NCI-H146 (cell line): Measurements from ENCODE around the gene TBCD.
"Not testable (repeated sequence)": the region's sequence is repeated elsewhere in the genome, so short reads cannot be mapped to it uniquely, and the experiment has no call there.

Experiments used
- DNase-seq: peaks from one replicate; lab custom pipeline; 2025; lab: John Stamatoyannopoulos, UW

The TBCD gene

DNA sequence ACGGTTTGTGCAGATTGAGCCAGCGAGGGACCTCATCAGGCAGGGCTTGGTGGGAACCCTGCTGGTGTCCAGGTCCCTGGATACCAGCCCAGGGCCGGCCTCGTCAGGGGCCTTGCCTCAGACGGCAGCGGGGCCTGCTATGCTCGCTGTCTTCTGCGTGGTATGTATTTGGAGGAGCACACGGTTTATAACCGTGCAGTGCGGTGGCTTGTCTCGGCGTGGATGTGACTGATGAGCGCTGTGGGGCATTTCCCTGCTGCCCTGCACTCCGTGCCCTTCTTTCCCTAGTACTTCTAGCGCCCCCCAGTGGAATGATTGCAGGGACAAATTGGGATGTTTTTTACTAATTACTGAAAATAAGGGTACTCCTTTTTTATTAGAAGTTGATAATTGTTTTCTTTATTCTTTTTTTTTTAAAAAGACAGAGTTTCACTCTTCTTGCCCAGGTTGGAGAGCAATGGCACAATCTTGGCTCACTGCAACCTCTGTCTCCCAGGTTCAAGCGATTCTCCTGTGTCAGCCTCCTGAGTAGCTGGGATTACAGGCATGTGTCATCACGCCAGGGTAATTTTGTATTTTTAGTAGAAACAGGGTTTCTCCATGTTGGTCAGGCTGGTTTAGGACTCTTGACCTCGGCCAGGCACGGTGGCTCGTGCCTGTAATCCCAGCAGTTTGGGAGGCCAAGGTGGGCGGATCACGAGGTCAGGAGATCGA lies 15.3 kb downstream of the TBCD start:
- DNase-seq = no peak

DNA sequence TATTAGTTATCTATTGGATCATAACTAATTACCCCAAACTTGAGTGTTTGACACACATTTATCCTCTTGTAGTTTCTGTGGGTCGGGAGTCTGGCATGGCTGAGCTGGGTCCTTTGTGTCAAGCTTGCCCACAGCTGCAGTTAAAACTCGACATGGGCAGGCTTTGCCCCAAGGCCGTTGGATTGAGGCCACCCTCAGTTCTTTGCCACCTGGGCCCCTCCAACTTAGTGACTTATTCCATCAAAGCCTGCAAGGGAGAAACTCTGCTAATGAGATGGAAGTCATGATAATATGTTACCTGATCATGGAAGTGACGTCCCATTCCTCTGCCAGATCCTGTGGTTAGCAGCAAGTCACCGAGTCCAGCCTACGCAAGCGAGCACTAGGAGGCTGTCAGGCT lies 17.2 kb downstream of the TBCD start:
- DNase-seq = no peak

DNA sequence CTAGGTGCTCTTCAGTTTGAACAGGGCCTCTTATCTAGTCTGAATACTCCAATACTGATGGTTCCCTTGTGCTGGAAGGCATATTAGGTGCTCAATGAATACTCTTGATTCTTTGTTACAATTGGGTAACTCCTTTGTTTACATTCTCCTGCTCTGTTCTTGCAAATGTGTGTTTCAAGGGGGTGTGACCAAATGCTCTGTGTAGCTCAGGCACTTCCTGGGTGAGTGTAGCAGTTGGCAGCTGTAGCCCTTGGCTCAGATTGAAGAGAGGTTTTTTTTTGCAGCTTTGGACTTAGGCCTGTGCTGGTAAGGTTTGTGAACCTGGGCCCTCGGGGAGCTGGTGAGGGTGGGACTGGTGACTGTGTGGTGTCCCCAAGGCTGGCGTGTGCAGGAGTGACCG lies 20.2 kb downstream of the TBCD start:
- no peak for DNase-seq

DNA sequence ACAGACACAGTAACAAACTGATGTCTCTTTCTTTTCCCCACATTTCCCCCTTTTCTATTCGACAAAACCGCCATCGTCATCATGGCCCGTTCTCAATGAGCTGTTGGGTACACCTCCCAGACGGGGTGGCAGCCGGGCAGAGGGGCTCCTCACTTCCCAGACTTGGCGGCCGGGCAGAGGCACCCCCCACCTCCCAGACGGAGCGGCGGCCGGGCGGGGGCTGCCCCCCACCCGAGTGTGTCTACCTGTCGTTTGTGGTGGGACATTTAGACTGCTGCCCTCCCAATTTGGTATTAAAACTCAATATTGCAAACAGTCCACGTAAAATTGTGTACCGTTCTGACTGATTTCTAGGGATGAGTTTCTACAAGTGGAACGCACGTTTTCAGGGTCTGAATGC lies 22.6 kb downstream of the TBCD start:
- DNase-seq = not testable (repeated sequence)

DNA sequence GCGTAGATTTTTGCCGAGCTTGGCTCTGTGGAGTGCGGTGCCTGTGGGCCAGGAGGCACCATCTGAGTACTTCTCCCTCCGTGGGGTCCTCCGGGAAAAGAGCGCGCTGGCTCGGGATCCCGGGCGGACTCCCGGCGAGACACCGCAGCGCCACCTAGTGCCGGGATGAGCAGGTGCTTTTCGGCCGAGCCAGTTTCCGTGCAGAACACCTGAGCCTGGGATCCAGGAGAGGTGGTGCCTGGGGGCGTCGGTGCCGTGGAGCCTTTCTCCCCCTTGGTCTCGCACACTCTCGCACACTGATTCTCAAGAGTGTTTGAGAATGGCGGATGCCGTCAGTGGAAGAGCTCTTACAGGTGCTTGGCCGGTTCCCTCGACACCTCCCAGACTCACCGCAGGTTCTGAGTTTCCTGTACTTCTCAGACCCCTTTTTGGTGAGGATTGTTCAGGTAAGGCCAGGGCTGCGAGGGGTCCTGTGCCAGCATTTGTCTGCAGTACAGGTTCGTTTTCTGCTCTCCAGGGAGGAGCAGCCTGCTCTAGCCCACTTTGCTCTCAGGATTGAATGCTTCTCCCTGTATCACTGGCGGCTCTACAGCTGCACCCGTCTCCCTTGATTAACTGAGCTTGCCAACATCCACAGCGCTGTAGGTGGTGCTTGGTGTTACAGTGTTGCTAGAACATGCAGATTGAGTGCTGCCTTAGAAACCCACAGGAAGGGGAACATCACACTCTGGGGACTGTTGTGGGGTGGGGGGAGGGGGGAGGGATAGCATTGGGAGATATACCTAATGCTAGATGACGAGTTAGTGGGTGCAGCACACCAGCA lies 23.3 kb downstream of the TBCD start:
- DNase-seq = peak; percentile 31

DNA sequence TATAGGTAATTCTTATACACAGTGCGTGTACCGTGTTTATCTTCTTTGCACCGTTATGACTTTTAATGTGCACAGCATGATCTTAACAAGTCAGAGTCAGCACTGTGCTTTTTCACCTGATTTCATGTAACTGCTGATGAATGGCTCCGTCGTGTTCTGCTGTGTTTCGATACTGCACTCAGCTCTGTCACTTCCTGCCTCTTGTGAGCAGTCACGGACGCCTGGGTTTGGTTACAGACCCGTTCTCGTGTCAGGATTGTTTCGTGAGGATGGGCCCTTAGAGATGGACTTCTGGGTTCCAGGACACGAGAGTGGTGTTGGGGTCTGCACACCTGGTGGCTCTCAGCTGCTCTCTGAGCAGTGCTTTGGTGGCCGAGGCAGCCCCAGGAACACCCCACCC lies 24.6 kb downstream of the TBCD start:
- no peak for DNase-seq

DNA sequence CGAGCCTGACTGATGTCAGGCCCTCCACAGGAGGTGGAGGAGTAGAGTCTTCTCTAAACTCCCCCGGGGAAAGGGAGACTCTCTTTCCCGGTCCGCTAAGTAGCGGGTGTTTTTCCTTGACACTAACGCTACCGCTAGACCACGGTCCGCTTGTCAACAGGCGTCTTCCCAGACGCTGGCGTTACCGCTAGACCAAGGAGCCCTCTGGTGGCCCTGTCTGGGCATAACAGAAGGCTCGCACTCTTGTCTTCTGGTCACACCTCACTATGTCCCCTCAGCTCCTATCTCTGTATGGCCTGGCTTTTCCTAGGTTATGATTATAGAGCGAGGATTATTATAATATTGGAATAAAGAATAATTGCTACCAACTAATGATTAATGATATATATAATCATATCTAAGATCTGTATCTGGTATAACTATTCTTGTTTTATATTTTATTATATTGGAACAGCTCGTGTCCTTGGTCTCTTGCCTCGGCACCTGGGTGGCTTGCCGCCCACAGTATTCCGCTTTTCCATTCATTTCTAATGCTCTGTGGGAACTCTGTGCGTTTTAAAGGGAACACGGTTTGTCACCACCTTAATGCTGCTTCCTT lies 26.0 kb downstream of the TBCD start:
- not testable (repeated sequence) for DNase-seq

DNA sequence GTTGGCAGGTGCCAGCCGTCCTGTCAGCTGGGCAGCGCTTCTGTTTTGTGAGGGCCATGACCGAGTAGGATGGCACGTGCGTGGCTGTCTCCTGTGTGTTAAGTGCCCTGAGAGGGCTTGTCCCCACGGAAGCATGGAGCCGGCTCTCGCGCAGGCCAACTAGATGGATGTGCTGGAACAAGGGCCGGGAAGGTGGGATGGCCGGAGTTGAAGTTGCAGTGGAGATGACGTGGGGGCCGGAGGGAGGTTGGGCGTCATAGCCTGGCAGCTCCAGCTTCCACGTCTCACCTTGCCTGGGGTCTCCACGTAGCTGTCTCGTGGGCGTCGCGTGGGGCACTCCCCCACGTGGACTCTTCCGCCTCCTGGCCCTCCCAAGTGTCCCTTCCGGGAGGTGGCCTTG lies 27.7 kb downstream of the TBCD start:
- no peak for DNase-seq

DNA sequence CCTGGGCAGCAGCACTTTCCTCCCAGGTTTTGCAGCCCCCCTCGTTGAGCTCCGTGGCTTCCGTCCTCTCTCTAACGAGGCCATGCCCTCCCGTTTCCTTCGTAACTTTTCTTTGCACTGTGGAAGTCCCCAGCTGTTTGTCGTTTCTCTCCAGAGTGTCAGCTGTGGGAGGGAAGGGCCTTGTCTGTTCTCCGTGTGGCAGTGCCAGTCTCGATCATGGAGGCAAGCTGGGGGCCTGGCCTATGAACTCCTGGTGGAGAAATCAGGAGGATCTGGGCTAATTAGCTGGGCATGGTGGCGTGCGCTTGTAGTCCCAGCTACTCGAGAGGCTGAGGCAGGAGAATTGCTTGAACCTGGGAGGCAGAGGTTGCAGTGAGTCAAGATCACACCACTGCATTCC lies 28.3 kb downstream of the TBCD start:
- DNase-seq = no peak

DNA sequence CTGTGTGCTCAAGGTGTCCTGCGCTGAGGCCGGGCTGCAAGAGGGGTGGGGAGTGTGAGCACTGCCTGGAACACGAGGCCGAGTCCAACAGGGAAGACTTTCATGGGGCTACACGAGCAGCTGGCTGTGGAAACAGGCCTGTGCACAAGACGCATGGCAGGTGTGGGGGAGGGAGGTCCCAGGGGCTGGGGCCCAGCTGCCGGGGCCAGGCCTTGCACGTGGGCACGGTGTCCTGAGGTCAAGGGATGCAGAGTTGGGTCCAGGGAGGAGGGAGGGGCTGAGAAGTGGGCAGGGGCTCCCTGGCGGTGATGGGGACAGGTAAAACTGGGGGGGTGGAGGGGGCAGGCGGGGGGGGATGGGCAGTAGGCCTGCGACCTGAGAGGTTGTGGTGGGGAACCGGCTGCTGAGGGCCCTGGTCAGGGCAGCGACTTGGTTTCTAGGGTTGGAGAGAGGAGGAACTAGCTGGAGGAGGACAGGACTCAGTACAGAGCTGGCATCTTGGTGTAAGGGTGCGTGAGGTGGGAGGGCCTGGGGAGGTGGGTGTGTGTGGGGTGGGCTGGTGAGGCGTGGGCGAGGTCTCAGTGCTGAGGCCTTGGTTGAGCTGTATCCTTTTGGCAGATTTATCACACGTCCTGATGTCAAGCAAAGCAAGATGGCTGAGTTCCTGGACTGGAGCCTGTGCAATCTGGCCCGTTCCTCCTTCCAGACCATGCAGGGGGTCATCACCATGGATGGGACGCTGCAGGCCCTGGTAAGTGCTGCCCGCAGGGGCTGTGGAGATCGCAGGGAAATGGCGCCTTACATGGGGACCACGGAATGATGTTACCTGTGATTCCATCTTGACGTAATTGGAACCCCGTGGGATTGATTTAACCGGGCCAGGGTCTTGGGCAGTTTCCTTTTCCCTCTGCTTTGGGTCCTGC lies 29.4 kb downstream of the TBCD start:
- no peak for DNase-seq

DNA sequence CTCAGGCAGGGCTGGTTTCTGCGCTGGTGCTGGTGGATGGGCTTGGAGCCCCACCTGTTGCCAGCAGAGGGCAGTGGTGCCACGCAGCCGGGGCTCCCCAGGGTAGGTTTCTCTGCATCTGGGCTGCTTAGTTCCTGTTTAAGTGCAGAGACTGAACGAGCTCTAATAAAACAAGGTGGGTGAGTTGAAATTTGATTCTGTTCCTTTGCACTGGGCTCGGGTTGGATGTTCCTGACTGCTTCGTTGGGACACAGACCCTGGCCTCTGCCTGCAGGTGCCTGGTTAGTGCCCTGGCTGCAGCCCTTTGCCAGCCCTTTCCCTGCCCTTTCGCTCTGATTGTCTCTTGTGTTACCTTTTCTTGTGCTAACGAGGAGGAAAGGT lies 30.0 kb downstream of the TBCD start:
- peak; percentile 45 for DNase-seq

DNA sequence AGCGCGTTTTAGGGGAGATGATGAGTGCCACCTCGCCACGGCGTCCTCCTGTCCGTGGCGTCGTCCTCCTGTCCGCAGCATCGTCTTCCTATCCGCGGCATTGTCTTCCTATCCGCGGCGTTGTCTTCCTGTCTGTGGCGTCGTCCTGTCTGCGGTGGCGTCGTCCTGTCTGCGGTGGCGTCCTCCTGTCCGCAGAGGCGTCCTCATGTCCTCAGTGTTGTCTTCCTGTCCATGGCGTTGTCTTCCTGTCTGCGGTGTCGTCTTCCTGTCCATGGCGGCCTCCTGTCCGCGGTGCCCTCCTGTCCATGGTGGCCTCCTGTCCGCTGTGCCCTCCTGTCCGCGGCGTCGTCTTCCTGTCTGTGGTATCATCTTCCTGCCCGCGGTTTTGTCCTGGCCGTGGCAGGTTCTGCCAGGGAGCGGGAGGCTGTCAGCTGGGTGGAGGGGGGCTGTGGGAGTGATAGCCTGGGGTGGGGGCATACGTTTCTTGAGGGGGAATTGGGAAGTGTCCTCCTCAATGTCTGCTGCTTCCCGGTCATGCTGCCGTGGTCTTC lies 30.9 kb downstream of the TBCD start:
- DNase-seq = no peak

DNA sequence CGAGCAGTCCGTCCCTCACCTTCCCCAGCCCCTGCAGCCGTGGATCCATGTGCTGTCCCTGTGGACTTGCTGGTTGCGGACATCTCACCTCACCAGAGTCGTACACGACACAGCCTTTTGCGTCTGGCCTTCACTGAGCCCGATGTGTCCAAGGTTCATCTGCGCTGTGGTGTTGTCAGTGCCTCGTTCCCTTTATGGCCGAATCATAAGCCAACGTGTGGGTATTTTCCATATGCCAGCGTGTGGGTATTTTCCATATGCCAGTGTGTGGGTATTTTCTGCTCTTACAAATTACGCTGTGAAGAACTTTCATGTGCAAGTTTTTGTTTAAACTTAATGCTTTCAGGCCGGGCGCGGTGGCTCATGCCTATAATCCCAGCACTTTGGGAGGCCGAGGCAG lies 31.6 kb downstream of the TBCD start:
- DNase-seq = no peak

DNA sequence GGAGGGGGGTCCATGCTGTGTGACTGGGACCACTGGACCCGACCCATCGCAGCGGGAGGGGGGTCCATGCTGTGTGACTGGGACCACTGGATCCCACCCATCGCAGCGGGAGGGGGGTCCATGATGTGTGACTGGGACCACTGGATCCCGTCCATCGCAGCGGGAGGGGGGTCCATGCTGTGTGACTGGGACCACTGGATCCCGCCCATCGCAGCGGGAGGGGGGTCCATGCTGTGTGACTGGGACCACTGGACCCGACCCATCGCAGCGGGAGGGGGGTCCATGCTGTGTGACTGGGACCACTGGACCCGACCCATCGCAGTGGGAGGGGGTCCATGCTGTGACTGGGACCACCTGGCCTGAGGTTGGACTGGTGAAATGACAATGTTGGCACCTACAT lies 33.7 kb downstream of the TBCD start:
- DNase-seq = not testable (repeated sequence)

DNA sequence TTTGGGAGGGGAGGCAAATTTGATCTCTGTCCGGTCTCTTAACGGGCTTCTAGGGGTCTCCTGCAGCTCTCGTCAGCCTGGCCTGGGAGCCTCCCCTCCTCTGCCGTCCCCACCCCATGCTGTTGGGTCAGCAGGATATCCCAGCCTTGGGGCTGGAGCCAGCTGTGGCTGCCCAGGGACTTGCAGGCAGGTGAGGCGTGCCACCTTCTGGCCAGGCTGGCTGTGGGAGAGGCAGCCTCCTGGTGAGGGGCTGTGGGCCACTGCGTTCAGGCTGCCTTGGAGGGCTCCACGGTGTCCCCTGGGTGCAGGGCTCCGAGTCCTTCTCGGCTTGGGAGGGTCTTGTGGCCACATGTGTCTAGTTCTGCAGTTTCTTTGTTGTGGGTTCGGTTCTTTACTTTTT lies 34.6 kb downstream of the TBCD start:
- DNase-seq = no peak

DNA sequence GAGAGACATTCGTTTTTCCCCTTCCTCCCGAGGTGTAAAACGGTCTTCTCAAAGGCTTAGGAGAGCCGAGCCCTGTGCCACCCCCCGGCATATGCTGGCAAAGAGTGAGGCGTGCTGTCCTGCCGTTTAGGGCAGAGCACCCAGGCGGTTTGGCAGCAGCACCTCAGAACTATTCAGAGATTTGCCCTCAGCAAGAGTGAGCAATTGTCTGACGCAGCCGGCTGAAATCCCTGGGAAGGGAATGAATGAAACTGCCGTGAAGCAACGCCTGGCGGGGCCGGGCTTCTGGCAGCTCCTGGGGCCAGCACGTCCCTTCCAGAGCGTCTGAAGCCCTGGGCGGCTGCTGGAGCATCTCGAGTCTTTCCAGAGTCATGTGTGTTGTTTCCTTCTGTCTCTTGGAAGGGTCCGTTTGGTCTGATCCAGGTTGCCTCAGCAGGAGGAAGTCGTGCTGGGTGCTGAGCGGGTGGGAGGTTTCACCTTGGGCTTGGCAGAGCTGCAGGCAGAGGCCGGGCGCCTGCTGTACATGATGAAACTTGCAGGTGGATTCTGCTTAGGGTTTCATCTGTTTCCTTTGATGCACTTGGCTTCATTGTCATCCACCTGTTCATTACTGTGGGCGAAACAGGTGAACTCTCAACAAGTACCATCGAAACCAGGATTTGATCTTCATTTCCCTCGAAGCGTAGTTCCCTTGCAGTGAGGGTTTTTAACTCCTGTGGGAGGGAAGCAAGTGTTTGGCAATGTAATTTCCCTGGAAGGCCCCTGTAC lies 35.4 kb downstream of the TBCD start:
- DNase-seq = no peak

DNA sequence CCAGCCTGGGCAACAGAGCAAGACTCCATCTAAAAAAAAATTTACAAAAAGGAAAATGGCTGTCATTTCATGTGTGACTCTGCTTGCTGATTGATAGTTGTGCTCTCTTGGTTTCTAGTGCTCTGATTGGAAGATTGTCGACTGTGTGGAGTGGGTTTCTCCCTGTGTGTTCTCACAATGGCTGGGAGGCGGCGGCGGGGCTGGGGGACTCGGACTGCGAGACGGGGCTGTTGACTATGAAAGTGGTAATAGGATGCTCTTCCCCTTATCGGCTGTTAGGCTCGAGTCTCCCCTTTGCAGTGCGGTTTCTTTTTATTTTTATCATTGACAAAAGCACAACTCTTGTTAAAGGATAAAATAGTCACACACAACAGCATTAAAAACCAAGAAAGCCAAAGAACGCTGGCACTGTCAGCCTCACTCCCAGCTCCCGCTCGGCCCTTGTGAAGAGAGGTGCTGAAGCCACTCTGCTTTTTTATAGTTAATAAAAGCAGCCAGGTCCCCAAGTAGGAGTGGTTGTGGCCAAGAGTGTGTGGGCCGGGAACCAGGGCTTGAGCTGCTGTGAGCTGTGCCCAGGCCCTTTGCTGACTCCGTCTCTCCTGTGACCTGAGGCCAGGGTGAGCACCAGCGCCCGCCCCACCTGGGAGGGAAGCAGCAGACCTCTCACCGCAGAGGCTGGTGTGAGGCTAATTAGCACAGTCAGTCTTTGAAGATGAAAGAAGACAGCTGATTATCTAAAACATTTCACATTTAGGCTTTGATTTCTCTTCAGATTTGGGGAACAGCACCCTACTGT lies 36.5 kb downstream of the TBCD start:
- DNase-seq = no peak

DNA sequence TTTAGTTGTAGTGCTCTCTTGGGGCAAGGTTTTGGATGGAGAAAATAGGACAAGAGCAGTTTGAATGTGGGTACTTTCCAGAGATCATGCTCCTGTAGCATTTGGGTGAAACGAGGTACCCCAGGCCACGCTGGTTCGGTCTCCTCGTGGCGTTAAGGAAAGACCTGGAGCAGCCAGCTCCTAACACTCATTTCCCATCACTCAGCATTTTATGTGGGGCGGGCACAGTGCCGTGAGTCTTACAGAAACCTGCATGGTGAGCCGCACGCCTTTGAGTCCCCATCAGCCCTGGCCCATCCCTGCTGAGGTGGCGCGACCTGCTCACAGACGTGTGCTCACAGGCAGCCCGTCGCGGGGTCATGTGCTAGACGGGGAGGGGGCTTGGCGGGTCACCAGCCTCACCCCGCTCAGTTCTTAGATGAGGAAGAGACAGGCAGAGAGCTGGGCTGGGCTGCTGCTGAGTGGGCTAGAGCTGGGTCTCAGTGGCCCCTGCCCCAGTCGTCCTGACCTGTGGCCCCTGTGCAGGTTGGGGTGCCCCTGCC lies 37.3 kb downstream of the TBCD start:
- DNase-seq = no peak

DNA sequence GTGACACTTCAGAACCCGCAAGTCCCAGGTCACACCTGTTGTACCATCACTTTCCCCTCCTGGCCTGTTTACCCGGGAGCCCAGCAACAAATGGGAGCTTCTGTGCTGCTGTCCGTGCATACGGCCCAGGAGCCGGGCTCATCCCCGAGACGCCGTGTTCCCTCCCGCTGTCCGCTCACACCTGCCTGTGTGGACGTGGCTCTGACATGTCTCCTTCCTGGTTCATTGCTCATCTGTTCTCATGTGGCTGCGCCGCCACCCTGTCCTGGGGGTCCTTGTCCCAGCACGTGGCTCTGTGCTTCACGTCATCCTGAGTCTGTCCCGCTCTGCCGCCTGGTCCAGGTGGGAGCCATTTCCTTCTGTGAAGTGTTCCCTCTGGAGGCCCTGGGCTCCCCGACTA lies 37.9 kb downstream of the TBCD start:
- DNase-seq = no peak

DNA sequence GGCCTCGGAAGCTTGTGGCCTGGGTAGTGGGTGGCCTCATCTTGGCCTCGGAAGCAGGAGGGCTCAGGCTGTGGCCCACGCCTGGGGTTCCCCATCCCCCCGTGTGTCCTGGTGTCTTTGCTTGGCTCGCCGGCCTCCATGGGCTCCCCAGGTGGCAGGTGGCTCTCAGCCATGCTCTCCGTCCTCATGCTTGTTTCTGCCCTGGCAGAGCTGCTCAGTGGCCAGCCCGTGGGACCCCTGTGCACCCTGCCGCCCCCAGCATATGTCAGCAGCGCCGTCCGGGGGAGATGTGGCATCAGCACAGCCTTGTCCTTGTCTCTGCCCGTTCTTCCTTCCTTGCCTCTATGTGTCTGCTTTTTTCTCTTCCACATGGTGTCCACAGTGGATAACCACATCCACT lies 38.5 kb downstream of the TBCD start:
- no peak for DNase-seq
